ENCODE data around the gene ARAP2.

- TF ChIP-seq CTCF (tag by site-specific recombination; IDR thresholded peaks at IDR 0.05) (no peak), ZBTB7A (tag by site-specific recombination; IDR thresholded peaks at IDR 0.05; ENCODE audit: low read depth) (no peak)
Observed at GRCh38 chr4:36206603-36207311, 37.6 kb downstream of the ARAP2 start.

Data from HEK293 (cell line).